GM21529 (cell line): Measurements from ENCODE around the gene GOLGA8F.
"Not testable (repeated sequence)": the region's sequence is repeated elsewhere in the genome, so short reads cannot be mapped to it uniquely, and the experiment has no call there.

Experiments
- ATAC-seq: cut with Tn5 transposase; IDR thresholded peaks from one replicate; pipeline ENCODE4 v1.9.1; 2021; ENCODE audit not compliant: unreplicated experiment

Gene GOLGA8F, protein sequence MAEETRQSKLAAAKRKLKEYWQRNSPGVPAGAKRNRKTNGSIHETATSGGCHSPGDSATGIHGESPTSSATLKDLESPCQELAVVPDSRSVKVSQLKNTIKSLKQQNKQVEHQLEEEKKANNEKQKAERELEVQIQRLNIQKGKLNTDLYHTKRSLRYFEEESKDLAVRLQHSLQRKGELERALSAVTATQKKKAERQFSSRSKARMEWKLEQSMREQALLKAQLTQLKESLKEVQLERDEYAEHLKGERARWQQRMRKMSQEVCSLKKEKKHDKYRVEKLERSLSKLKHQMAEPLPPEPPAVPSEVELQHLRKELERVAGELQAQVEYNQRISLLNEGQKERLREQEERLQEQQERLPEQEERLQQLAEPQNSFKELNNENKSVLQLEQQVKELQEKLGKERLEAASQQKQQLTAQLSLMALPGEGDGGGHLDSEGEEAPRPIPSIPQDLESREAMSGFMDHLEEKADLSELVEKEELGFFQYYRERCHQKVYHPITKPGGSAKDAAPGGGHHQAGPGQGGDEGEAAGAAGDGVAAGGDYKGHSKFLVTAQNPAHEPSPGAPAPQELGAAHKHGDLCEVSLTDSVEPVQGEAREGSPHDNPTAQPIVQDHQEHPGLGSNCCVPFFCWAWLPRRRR

DNA sequence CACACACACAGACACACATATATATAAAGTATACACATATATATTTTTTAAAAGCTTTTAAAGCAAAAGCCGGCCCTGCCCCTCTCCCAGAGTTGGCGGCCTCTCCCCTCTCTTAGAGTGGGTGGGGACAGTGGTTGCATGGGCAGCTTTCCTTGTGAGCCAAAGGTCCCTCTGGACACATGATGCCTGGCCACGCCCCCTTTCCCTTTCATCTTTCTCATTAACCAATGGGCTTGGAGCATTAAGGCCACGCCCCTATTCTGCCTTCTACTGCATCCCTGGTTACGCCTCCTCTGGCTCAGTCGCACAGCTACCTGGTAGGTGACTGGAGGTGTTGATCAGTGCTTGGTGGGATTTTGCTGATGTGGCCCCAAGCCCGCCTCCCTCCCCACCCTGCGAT is at the start of gene GOLGA8F:
Gene GOLGA8F, plus strand, starts transcription at position 301 of the 400 bp plus-strand sequence. Its CDS starts 98 bp downstream, at position 399.
- ATAC-seq: not testable (repeated sequence)

DNA sequence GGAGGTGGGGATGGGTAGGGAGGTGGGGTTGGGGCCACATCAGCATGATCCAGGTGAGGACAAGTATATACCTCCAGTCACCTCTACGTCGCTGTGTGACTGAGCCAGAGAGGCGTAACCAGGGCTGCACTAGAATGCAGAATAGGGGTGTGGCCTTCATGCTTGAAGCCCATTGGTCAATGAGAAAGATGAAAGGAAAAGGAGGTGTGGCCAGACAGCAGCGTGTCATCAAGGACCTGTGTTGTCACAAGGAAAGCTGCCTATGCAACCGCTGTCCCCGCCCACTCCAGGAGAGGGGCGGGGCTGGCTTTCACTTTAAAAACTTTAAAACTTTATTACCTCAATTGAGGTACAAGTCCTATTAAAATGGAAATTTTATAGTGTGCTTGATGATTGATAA is 20.5 kb upstream of the GOLGA8F start, which contains the start of gene GOLGA6L24:
Gene GOLGA6L24, minus strand, starts transcription at position 101 of the 400 bp plus-strand sequence. Its CDS starts 61 bp downstream, at position 40.
- ATAC-seq: not testable (repeated sequence)

GRCh38 chr15:28365502-28365901 is 13.0 kb upstream of the GOLGA8F start:
- ATAC-seq: not testable (repeated sequence)

DNA sequence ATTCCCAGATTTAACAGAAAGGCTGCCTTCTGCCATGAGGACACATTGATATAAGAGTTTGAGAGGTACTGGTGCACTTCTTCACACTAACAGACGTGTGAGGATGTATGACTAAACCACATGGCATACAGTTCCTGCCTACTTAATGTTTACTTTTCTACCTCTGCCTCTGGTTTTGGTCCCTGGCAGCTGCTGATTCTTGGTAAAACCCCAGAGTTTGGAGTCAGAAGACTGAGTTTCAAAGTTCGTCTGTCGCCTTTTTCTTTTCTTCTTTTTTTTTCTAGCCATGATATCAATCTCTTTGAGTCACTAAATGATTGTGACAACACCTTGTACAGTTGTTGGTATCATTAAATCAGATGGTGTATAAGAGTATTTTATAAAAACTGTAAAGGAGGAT is 1.6 kb downstream of the GOLGA8F start:
- not testable (repeated sequence) for ATAC-seq

GRCh38 chr15:28396022-28396421 is 17.6 kb downstream of the GOLGA8F start:
- not testable (repeated sequence) for ATAC-seq

GRCh38 chr15:28402774-28403435 is 24.4 kb downstream of the GOLGA8F start:
- ATAC-seq: not testable (repeated sequence)

- not testable (repeated sequence) for ATAC-seq
Observed at GRCh38 chr15:28420470-28420869, 42.0 kb downstream of the GOLGA8F start.

DNA sequence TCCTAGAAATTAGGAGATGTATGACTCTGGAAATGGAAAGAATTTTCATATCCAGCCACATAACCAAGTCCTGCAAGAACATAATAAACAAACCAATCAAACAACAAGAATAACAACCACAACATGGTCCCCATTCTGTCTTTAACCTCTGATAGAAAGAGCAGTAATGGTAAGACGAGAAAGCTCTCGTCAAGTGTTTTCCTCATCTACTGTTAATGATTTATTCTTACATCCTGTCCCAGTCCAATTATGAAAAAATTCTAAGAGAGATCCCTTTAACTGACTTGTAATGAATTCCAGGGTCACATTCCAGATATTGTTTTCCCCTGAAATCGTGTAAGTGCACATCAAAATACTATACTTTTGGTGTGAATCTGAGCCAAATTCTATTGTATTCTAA is 57.1 kb downstream of the GOLGA8F start:
- ATAC-seq: not testable (repeated sequence)
